H1 (cell line): ENCODE results near the gene SBF2. TPM values are rescaled to one million over a fixed set of nuclear protein-coding genes. Genes with fewer than 3 reads are reported as not detected.

ENCODE experiments used
- CTCF ChIA-PET: fragments of 300-600 bp; sonication (Branson Sonifier 250); formaldehyde crosslinking; loops from one replicate; lab custom pipeline; 2021; ENCODE audit not compliant: partially characterized antibody; lab: Charles Lee
- POLR2A ChIA-PET: fragments of 300-600 bp; sonication (Branson Sonifier 250); formaldehyde crosslinking; loops from one replicate; lab custom pipeline; 2021; ENCODE audit warnings: inconsistent platforms; ENCODE audit not compliant: partially characterized antibody; lab: Charles Lee
- DNase-seq, 2 experiments: peaks; one replicate each; pipeline versions ENCODE4 v3.0.0 to v3.0.0-alpha.2; 2010 to 2022; ENCODE audit warnings: low spot score in 2 of 2, low read depth in 1 of 2, mixed read lengths in 1 of 2
- FAIRE-seq: peaks from 2 replicates; lab custom pipeline; 2011; peaks lifted over from hg19 to GRCh38; lab: Jason Lieb, UNC
- H2AFZ ChIP-seq: 2 replicates; pipeline ENCODE4 v1.8.1; 2012; ENCODE audit warnings: low read length, inconsistent platforms
- H2AK5ac ChIP-seq: 2 replicates; pipeline ENCODE4 v1.6.1; 2013; ENCODE audit warnings: low read depth, low read length
- H2BK120ac ChIP-seq: replicated peaks from 2 replicates; pipeline ENCODE3; 2013; ENCODE audit warnings: low read depth, low read length, inconsistent platforms
- H2BK12ac ChIP-seq: 2 replicates; pipeline ENCODE4 v1.6.1; 2013; ENCODE audit warnings: low read depth, low read length
- H2BK15ac ChIP-seq: 2 replicates; pipeline ENCODE4 v1.6.1; 2013; ENCODE audit warnings: low read length
- H2BK20ac ChIP-seq: 2 replicates; pipeline ENCODE4 v1.6.1; 2013; ENCODE audit warnings: low read length
- H2BK5ac ChIP-seq: 2 replicates; pipeline ENCODE4 v1.6.1; 2013; ENCODE audit warnings: low read depth, low read length
- H3K14ac ChIP-seq: 2 replicates; pipeline ENCODE4 v1.6.1; 2013; ENCODE audit warnings: inconsistent platforms; ENCODE audit not compliant: insufficient read length
- H3K18ac ChIP-seq: 2 replicates; pipeline ENCODE4 v1.6.1; 2013; ENCODE audit warnings: low read length; ENCODE audit errors: extremely low read depth
- H3K23ac ChIP-seq: 2 replicates; pipeline ENCODE4 v1.6.1; 2013; ENCODE audit warnings: inconsistent platforms; ENCODE audit not compliant: insufficient read length
- H3K23me2 ChIP-seq: 2 replicates; pipeline ENCODE4 v1.6.1; 2013; ENCODE audit warnings: low read depth, low read length
- H3K27ac ChIP-seq: 2 replicates; pipeline ENCODE4 v1.6.1; 2011; ENCODE audit warnings: low read depth, low read length, inconsistent platforms
- H3K27me3 ChIP-seq, 4 experiments: replicated peaks in 1 of 4; 1 replicate in 1 of 4; 2 replicates in 3 of 4; pipeline versions ENCODE4 v1.6.1 to v1.8.1; 2011 to 2013; ENCODE audit warnings: low read length in 3 of 4, mild to moderate bottlenecking in 3 of 4, inconsistent platforms in 2 of 4, mixed read lengths in 2 of 4, moderate library complexity in 1 of 4; ENCODE audit not compliant: control insufficient read depth in 3 of 4, insufficient read depth in 3 of 4; ENCODE audit errors: extremely low read depth in 1 of 4
- H3K36me3 ChIP-seq, 4 experiments: 2 replicates each; pipeline versions ENCODE4 v1.6.1 to v1.8.1; 2011 to 2013; ENCODE audit warnings: mild to moderate bottlenecking in 4 of 4, low read length in 3 of 4, moderate library complexity in 2 of 4, control low read depth in 1 of 4, inconsistent platforms in 1 of 4; ENCODE audit not compliant: insufficient read depth in 4 of 4, control insufficient read depth in 2 of 4
- H3K4ac ChIP-seq: replicated peaks from 2 replicates; pipeline ENCODE3; 2013; ENCODE audit warnings: low read length, low read depth, mixed read lengths, inconsistent platforms; ENCODE audit not compliant: insufficient read length
- H3K4me1 ChIP-seq, 4 experiments: replicated peaks in 1 of 4; 1 replicate in 1 of 4; 2 replicates in 3 of 4; pipeline versions ENCODE4 v1.6.1 to v1.8.1; 2011 to 2013; ENCODE audit warnings: low read length in 3 of 4, inconsistent platforms in 2 of 4, mixed read lengths in 1 of 4; ENCODE audit not compliant: insufficient read depth in 4 of 4, control insufficient read depth in 3 of 4
- H3K4me2 ChIP-seq, 2 experiments: 2 replicates each; pipeline versions ENCODE4 v1.6.1 to v1.8.1; 2011 to 2013; ENCODE audit warnings: low read depth in 2 of 2, low read length in 2 of 2, control low read depth in 1 of 2, inconsistent platforms in 1 of 2, mild to moderate bottlenecking in 1 of 2; ENCODE audit not compliant: insufficient read depth in 1 of 2
- H3K4me3 ChIP-seq, 4 experiments: fragments of 200-600, 300-600 bp in 1 of 4; sonication (generic), shearing (Covaris generic), sonication (Bioruptor Twin) in 1 of 4; 2 replicates each; pipeline versions ENCODE4 v1.5.1 to v1.8.1; 2011 to 2016; ENCODE audit warnings: low read length in 4 of 4, low read depth in 3 of 4, control low read depth in 2 of 4, inconsistent platforms in 2 of 4, mild to moderate bottlenecking in 2 of 4, mixed read lengths in 1 of 4, moderate library complexity in 1 of 4; ENCODE audit not compliant: insufficient read depth in 2 of 4; ENCODE audit errors: extremely low read depth in 1 of 4
- H3K56ac ChIP-seq: replicated peaks from 2 replicates; pipeline ENCODE3; 2013; ENCODE audit warnings: low read depth, mild to moderate bottlenecking, mixed read lengths, low read length, inconsistent platforms; ENCODE audit not compliant: insufficient read length
- H3K79me1 ChIP-seq: 2 replicates; pipeline ENCODE4 v1.6.1; 2013; ENCODE audit warnings: low read depth, low read length, control low read depth
- H3K79me2 ChIP-seq, 2 experiments: 2 replicates each; pipeline versions ENCODE4 v1.6.1 to v1.8.1; 2012 to 2013; ENCODE audit warnings: low read length in 2 of 2, mild to moderate bottlenecking in 2 of 2, inconsistent platforms in 1 of 2; ENCODE audit not compliant: insufficient read depth in 2 of 2, control insufficient read depth in 1 of 2
- H3K9ac ChIP-seq, 4 experiments: replicated peaks in 1 of 4; 1 replicate in 1 of 4; 2 replicates in 3 of 4; pipeline versions ENCODE4 v1.6.1 to v1.8.1; 2011 to 2013; ENCODE audit warnings: low read depth in 3 of 4, low read length in 3 of 4, control low read depth in 2 of 4, mild to moderate bottlenecking in 2 of 4, moderate library complexity in 2 of 4, inconsistent platforms in 1 of 4; ENCODE audit errors: extremely low read depth in 1 of 4
- H3K9me3 ChIP-seq, 2 experiments: 2 replicates each; pipeline versions ENCODE4 v1.6.1 to v1.8.1; 2012 to 2013; ENCODE audit warnings: mild to moderate bottlenecking in 2 of 2, moderate library complexity in 2 of 2, control low read depth in 1 of 2, inconsistent platforms in 1 of 2, low read depth in 1 of 2, low read length in 1 of 2, mixed read lengths in 1 of 2; ENCODE audit not compliant: insufficient read depth in 2 of 2
- H4K20me1 ChIP-seq, 2 experiments: replicated peaks in 1 of 2; 2 replicates each; pipeline versions ENCODE3 to v1.8.1; 2011 to 2013; ENCODE audit warnings: inconsistent platforms in 2 of 2, low read length in 2 of 2, mild to moderate bottlenecking in 1 of 2; ENCODE audit not compliant: insufficient read depth in 2 of 2, control insufficient read depth in 1 of 2
- H4K5ac ChIP-seq: 2 replicates; pipeline ENCODE4 v1.6.1; 2013; ENCODE audit warnings: low read length, low read depth, mixed read lengths, inconsistent platforms; ENCODE audit not compliant: insufficient read length
- H4K8ac ChIP-seq: 2 replicates; pipeline ENCODE4 v1.8.0; 2013; ENCODE audit warnings: mild to moderate bottlenecking, moderate library complexity, low read length, inconsistent platforms; ENCODE audit not compliant: insufficient read depth; ENCODE audit errors: extremely low read depth
- H4K91ac ChIP-seq: replicated peaks from 2 replicates; pipeline ENCODE3; 2013; ENCODE audit warnings: low read length, mixed read lengths, inconsistent platforms; ENCODE audit not compliant: insufficient read length
- CEBPB ChIP-seq: IDR thresholded peaks from 2 replicates; pipeline ENCODE4 v1.6.1; 2012; ENCODE audit warnings: low read depth, low read length
- USF2 ChIP-seq: IDR thresholded peaks from 2 replicates; pipeline ENCODE4 v1.6.1; 2011; ENCODE audit warnings: low read length, improper control_type of control experiment
- WGBS, 2 experiments: shearing (Covaris generic) in 1 of 2; methylation state at CpG; one replicate each; pipeline versions ENCODE4 v1.1.6 to v1.1.7; 2013 to 2015; ENCODE audit warnings: low lambda C conversion rate in 2 of 2, mixed read lengths in 2 of 2, inconsistent platforms in 1 of 2, low coverage in 1 of 2, missing lambda C conversion rate in 1 of 2; ENCODE audit not compliant: insufficient replicate concordance in 2 of 2, insufficient coverage in 1 of 2, insufficient read length in 1 of 2; ENCODE audit errors: extremely low coverage in 1 of 2, missing lambda C conversion rate in 1 of 2; 5-methylcytosine and 5-hydroxymethylcytosine counted together
- polyA plus RNA-seq, 7 experiments: library from polyadenylated mRNA; depleted of rRNA in 3 of 7; stranded (reverse) in 5 of 7; unstranded in 2 of 7; fragments of >200 nt in 5 of 7; fragments of 200-250 nt in 2 of 7; gene quantifications; 1 replicate in 5 of 7; 2 replicates in 1 of 7; 4 replicates in 1 of 7; pipeline versions ENCODE4 v1.2.1 to v1.2.3, GENCODE V29; 2011 to 2013; ENCODE audit warnings: missing spikeins in 2 of 7, mixed read lengths in 2 of 7
- total RNA-seq: library from RNA; stranded (reverse); fragmentation: NEBNext Ultra II Directional; extraction: Animal tissue kit (Norgen Biotek cat#: 25700); gene quantifications from 2 replicates; pipeline ENCODE4 v1.2.1, GENCODE V29; 2021

Gene SBF2
- total and polyA plus RNA-seq, 2 of the 8 experiments (the other 6 are each of a cell fraction or from before 2014, with no cell fraction given): 36.7 to 50.5 TPM

- CTCF ChIA-PET: interaction anchor here (1.0 to 1.2 kb wide), 2 partner anchors 12 to 56 kb away, joined by 3 to 4 read pairs; no protein-coding TSS in a partner anchor
- Histone ChIP-seq H3K4ac (no peak overlapping the region), H3K27ac (no peak overlapping the region), H3K4me2 (no peak overlapping the region), H2BK15ac (no peak overlapping the region), H3K23ac (no peak overlapping the region), H2BK5ac (no peak overlapping the region), H2BK12ac (peak overlapping the region; percentile 42), H4K8ac (no peak overlapping the region), H3K14ac (no peak overlapping the region), H4K91ac (no peak overlapping the region), H3K4me1 (peaks cover 0 to 17% (median 7%) of the 10 kb centered on the region in 4 experiments; a peak in 3 of 7 replicates), H3K9ac (no peak overlapping the region), H2AFZ (no peak overlapping the region), H3K27me3 (no peaks in the 10 kb centered on the region), H4K5ac (no peak overlapping the region), H3K23me2 (no peaks in the 10 kb centered on the region), H2BK120ac (no peak overlapping the region), H2AK5ac (no peak overlapping the region), H3K4me3 (no peak overlapping the region), H4K20me1 (no peaks in the 10 kb centered on the region), H3K79me2 (no peaks in the 10 kb centered on the region), H2BK20ac (no peak overlapping the region), H3K36me3 (peaks cover 5 to 18% (median 9%) of the 10 kb centered on the region in 4 experiments), H3K9me3 (no peaks in the 10 kb centered on the region), H3K56ac (no peak overlapping the region), H3K79me1 (no peaks in the 10 kb centered on the region), H3K18ac (peak overlapping the region; percentile 10; the same call in 1 of the 2 replicates)
- 88% methylated on average over 5 of the region's 5 CpGs; no CpG with 5 or more reads in 1 of the 2 experiments for WGBS, 2 experiments
- FAIRE-seq (no peak), DNase-seq (no peak)
- POLR2A ChIA-PET: interaction anchor here (0.9 to 3.0 kb wide), 3 partner anchors 10 to 500 kb away, joined by 3 to 8 read pairs (median 3); no protein-coding TSS in a partner anchor
- peak; percentile 57; the same call in 1 of the 2 replicates for TF ChIP-seq CEBPB
- no peak for TF ChIP-seq USF2
Observed at GRCh38 chr11:9803685-9804418, 490.2 kb downstream of the SBF2 start.
